Testis (tissue), 2 donors: ENCODE results near the gene PNPLA8.

Experiments used
- POLR2A ChIP-seq: fragments of 450-650 bp; IDR thresholded peaks from one replicate; pipeline ENCODE4 v1.6.1; 2017; ENCODE audit warnings: antibody characterized with exemption, mild to moderate bottlenecking, moderate library complexity
- TF ChIP-seq, protein P1 (sequence below), 3 experiments: fragments of 450-650 bp in 2 of 3; fragments of 200-600 bp in 1 of 3; sonication (generic) in 1 of 3; IDR thresholded peaks; one replicate each; pipeline ENCODE4 v1.5.1; 2016 to 2019; ENCODE audit warnings: antibody characterized with exemption in 3 of 3, mild to moderate bottlenecking in 2 of 3, moderate library complexity in 1 of 3

DNA sequence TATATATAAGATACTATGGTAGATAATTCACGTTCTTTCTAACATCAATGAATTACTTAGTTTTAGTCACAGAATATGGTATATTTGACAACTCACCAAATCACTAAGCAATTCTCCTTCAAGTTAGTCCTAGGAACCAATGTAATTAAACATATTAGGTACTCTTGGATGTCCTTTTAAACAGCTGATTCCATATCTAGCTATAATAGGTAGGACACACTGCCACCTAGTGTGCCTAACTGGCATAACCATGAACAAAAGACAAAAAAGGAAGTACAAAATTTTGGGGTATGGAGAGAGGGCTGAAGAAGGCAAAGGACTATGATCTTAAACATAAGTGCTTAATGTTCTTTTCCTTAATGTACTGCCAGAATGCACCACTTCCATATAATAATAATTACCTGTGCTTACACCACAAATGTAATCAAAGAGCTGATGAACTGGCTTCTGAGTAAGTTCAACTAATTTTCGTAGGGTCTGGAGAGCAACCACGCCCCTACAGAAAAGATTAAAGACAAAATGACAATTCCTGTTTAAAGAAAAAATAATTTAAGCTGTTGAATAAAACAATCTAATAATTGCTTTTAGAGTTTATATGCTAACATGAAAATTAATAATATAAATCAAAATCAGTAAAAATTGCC, 28.7 kb downstream of the PNPLA8 start:
- TF ChIP-seq, protein P1, sequence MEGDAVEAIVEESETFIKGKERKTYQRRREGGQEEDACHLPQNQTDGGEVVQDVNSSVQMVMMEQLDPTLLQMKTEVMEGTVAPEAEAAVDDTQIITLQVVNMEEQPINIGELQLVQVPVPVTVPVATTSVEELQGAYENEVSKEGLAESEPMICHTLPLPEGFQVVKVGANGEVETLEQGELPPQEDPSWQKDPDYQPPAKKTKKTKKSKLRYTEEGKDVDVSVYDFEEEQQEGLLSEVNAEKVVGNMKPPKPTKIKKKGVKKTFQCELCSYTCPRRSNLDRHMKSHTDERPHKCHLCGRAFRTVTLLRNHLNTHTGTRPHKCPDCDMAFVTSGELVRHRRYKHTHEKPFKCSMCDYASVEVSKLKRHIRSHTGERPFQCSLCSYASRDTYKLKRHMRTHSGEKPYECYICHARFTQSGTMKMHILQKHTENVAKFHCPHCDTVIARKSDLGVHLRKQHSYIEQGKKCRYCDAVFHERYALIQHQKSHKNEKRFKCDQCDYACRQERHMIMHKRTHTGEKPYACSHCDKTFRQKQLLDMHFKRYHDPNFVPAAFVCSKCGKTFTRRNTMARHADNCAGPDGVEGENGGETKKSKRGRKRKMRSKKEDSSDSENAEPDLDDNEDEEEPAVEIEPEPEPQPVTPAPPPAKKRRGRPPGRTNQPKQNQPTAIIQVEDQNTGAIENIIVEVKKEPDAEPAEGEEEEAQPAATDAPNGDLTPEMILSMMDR (IDR thresholded peaks at IDR 0.05), result peak; percentile 31 to 80 (median 69)
- TF ChIP-seq POLR2A, result no peak
